NCI-H128 (cell line): Measurements from ENCODE around the gene DDX52.
"Not testable (repeated sequence)": the region's sequence is repeated elsewhere in the genome, so short reads cannot be mapped to it uniquely, and the experiment has no call there.

ENCODE experiments used
- DNase-seq: peaks from one replicate; lab custom pipeline; 2025; ENCODE audit not compliant: unreplicated experiment; lab: John Stamatoyannopoulos, UW

Gene DDX52

DNA sequence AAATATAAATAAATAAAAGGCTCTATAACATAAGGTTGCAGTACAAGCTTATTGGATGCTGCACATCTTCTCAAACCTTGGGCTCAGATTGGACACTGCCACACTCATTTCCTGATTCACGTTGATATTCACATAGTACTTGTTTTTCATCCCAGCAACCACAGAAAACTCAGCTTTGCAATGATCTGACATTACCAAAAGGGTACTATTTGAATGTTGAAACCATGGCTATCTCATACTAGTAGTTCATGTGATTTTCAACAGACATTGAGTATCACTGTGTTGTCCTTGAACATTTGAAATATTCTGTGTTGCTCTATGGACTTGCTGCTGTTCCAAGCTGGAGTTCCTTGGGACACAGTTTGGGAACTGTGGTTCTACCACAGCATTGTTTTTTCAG, 14.0 kb upstream of the DDX52 start:
- no peak for DNase-seq

DNA sequence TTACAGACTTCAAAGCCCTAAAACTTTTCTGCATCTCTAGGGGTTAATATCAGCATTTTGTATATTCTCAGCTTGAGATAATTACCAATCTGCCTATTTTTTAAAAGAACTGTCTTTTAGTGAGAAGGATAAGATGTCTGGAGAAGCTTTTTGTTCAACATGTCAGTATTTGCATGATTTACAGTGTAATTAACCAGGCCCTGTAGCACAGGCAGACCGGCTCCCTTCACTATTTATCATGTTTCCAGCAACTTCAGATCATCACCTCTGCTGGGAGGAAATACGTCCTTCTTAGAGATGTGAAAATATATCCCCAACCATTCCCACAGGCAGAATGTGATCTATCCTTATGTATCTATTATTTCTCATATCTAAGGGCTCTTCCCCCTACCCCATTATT, 8.6 kb upstream of the DDX52 start:
- DNase-seq = no peak

DNA sequence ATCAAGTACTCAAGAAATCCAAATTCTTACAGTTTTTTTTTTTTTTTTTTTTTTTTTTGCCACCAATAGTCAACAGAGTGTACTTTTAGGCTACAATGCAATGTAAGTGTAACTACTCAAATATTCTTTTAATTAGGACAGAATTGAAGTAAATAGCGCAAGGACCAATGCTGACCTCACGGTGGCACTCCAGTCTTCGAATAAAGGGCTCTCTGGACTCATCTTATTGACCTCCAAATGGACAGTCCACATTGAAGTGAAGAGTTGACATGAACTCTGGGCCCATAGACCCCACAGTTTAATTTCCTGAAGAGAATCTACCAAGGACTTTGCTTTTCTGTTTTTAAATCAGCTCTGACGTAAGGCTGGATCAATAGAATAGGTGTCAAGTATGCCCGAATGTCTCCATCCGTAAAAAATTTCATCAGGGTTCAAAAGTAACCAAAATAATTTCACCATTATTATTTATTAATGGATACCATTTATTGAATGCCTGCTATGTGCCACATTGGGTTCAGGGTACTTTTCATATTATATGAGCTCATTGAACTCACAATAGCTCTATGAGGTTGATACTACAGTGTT, 7.3 kb upstream of the DDX52 start:
- no peak for DNase-seq

DNA sequence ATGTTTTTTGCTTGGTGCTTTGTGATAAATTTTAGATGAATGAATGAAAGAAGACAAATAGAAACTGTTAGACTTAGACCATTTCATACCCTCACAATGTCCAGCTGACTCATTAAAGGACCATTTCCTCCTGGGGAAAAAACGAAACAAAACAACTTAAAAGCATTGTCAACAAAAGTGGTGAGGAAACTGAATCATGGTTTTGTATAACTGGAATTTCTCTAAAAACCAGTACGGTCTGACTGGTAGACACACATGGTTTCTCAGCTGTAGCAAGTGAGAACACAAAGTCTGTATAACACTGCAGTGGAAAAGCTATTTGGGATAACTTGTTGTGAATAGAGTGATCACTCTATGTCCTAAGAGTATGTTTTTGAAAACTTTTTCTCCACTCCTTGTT, 5.3 kb upstream of the DDX52 start:
- no peak for DNase-seq

DNA sequence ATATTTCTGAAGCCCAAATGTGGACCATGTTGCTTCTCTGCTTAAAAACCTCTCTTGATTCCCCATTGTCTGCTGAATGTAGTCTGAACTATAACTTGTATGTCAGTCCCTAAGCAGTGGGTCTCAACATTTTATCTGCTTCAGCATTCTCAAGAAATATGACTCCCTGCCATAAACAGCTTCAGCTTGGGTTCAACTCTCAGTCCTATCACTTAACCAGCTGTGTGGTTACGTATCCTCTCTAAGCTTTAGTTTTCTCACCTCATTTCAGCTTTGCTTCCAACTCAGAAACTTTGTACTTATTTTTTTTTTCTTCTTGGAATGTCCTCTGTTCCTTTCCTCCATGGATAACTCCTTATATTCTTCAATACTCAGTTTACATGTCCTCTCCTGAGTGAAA, 4.6 kb upstream of the DDX52 start:
- no peak for DNase-seq

DNA sequence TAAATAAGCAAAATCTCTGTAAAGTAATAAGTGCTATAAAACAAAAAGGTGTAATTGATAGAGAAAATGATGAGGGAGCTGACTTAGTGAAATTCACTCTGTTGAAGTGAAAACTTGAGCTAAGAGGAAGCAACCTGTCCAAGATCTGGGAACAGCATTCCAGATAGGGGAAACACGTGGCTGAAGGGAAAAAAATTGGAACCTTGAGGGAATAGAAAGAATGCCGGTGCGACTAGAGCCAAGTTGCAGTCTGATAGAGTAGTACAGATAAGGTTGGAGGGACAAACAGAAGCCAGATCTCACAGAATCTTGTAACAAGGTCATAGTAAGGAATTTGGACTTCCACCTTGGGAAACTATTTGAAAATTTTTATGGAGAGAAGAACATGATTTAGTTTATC, 623 bp upstream of the DDX52 start:
- no peak for DNase-seq

DNA sequence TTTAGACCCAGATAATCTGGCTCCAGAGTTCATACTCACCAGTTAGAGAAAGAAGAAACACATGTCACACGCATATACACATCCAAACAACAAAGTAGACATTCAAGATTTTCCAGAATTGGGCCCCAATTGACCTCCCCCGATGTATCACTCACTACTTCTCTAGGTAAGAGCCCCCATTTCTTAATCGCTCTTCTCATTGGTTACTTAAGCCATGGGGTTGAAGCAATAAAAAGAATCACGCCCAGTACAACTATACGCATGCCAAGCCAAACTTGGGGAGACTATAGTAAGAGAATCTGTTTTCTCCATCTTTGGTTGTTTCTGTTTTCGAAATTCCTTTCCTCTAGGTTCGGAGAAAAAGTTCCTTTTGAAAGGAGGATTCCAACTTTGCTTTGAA, 565 bp downstream of the DDX52 start:
- DNase-seq = no peak

DNA sequence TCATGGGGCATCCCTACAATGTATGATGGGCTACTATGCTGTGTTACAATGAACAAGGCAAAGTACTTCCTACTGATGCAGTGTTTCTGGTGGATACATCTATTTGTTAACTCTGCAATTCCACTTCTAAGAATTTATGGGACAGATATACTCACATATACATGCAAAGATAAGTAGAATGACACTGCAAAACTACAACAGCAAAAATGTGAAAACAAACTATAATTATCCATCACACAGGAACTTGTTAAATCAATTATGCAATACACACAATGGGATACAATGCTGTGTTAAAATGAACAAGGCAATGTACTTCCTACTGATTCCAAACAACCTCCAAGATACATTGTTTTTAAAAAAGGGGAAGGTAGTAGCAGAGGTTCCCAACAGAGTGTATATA, 3.2 kb downstream of the DDX52 start:
- no peak for DNase-seq

GRCh38 chr17:37637956-37638355, 5.3 kb downstream of the DDX52 start:
- no peak for DNase-seq

- DNase-seq = not testable (repeated sequence)
Measured at GRCh38 chr17:37616430-37616829, 26.8 kb downstream of the DDX52 start.

GRCh38 chr17:37614823-37615222, 28.4 kb downstream of the DDX52 start:
- no peak for DNase-seq

- no peak for DNase-seq
Measured at GRCh38 chr17:37614391-37614790, 28.9 kb downstream of the DDX52 start.

- no peak for DNase-seq
Measured at GRCh38 chr17:37610971-37611370, 32.3 kb downstream of the DDX52 start.

DNA sequence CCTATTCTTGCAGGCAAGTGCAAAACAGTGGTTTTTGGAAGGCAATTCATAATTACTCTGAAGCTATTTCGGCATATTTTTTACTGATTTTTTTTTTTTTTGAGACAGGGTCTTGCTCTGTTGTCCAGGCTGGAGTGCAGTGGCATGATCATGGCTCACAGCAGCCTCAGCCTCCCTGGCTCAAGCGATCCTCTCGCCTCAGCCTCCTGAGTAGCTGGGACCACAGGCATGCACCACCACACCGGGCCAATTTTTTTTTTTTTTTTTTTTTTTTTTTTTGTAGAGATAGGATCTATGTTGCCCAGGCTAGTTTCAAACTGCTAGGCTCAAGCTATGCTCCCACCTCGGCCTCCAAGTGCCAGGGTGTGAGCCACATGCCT, 33.2 kb downstream of the DDX52 start:
- not testable (repeated sequence) for DNase-seq

DNA sequence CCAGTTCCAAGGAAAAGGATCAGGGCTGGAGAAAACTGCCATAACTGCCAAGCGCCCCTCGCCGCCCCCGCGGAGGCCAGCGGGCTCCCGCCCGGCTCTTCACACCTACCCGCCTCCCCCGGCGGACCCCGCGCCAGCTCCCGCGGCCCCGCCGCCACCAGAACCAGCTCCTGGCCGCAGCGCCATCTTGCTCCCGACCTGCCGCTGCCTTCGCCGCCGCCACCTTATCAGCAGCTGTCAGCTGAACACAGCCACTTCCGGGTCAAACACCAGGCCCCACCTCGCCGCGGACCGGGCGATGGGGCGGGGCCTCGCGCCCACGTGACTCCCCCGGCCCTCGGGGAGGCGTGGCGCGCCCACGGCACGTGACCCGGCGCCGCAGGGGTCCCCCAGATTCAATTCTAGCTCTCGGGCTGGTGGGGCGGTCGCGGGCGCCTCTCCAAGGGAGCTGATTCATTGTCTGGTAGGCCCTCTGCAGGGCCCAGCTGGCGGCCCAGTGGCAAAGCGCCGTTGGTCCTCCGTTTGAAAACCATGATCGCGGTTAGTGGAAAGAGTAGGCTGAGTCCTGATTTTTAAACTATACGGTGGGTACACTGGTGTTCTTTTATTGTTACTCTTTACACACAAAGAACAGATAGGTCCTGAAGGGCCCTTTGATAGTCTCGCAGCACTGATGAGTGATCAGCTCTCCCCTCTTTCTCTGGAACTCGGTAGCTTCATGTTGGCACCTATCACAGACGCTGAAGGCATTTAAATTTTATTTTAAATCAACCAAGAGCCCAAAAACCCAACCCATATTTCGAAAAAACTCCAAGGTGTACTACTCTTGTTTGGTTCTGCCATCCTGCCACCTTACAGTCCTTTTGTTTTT, 33.8 kb downstream of the DDX52 start, which contains the start of gene SYNRG:
TSS of gene SYNRG (minus strand) at position 249 of the 871 bp plus-strand sequence. CDS start at position 186, 63 bp downstream.
- peak; percentile 79 for DNase-seq

GRCh38 chr17:37608351-37609169, 34.7 kb downstream of the DDX52 start:
- DNase-seq = no peak

DNA sequence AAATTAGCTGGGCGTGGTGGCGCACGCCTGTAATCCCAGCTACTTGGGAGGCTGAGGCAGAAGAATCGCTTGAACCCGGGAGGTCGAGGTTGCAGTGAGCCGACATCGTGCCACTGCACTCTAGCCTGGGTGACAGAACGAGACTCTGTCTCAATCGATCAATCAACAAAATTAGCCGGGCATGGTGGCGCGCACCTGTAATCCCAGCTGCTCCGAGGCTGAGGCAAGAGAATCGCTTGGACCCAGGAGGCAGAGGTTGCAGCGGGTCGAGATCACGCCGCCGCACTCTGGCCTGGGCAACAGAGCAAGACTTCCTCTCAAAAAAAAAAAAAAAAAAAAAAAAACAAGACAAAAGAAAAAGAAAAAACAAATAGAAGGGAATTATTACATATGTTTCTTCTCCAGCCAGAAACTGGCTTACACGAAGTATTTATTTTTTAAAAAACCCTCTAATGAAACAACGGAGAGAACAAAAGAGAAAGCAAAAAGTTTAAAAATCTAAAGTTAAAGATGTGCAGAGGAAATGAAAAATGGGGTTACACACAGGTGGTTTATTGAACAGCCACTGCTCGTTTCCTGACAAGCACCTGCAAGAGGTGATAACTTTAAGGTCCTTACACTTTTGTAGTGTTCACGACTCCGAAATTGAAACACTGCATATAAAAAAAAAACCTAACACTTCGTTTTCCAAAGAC, 35.5 kb downstream of the DDX52 start:
- no peak for DNase-seq

DNA sequence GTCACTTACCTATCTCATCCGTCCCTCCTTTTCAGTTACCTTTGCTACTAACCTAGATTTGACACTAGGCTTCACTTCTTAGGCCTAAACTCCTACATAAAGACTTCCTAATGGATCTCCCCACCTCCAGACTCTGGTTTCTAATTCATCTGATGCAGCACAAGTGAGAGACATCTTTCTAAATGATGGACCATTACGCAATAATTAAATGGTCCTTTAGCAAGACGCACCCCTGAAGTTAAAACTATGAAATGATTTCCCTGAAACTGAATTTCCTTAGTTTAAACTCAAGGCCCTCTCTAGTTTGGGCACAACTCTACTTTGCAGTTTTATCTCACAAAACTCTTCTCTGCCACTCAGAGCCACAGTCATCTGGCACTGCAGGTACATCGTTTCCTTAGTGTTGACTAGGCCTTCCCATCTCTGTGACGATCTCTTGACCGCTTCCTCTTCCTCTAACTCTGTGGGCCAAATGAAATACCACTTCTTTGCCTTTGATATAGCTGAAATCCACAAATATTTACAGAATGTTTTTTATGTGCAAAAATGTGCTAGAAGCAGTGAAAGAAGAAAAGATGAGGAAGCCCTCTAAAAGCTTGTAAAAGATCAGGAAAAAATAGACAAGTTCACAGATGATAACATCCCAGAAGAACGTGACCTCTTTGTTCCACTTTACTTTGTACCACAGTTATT, 37.3 kb downstream of the DDX52 start:
- no peak for DNase-seq

GRCh38 chr17:37605081-37605480, 38.2 kb downstream of the DDX52 start:
- DNase-seq = no peak

DNA sequence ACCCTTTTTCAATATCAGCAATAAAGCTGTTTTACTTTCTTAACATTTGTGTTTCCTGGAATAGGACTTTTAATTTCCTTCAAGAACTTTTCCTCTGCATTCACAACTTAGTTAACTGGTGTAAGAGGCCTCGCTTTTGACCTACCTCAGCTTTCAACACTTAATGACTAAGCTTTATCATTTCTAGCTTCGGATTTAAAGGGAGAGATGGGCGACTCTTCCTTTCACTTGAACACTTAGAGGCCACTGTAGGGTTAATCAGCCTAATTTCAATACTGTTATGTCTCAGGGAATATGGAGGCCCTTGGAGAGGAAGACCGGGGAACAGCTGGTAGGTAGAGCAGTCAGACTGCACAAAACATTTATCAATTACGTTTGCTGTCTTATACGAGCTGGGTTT, 38.7 kb downstream of the DDX52 start:
- no peak for DNase-seq

DNA sequence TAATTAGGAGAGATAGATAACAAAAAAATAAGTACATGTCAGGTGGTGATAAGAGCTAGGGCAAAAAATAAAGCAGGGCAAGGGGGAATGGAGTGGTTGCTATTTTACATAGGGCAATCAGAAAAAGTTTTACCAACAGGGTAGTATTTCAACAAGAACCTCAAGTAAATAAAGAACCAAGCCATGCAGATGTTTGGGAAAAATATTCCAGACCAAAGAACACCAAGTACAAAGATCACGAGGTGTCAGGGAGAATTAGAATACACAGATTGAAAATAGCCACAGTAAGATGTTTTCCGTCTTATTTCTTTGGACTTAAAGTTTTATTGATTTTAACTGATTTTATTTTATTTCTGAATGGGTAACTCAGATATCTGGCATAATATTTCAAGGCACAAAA, 45.1 kb downstream of the DDX52 start:
- DNase-seq = no peak
